HepG2 (cell line): Measurements from ENCODE around the gene SEC63. TPM values are rescaled to one million over a fixed set of nuclear protein-coding genes. Genes with fewer than 3 reads are reported as not detected.

Experiments
- CCDC6 ChIP-seq: sonication (generic); formaldehyde crosslinking; IDR thresholded peaks from 2 replicates; pipeline ENCODE4 v1.8.1; 2022; ENCODE audit warnings: mild to moderate bottlenecking, missing genetic modification reagents, moderate library complexity
- MAFG ChIP-seq: sonication (generic); formaldehyde crosslinking; IDR thresholded peaks from 2 replicates; pipeline ENCODE4 v1.5.1; 2020; ENCODE audit warnings: mild to moderate bottlenecking, missing genetic modification reagents
- MAFK ChIP-seq, 2 experiments: IDR thresholded peaks in 1 of 2; conservative IDR thresholded peaks in 1 of 2; 2 replicates each; pipeline ENCODE4 v1.6.1; 2011; ENCODE audit warnings: improper control_type of control experiment in 2 of 2, low read length in 2 of 2
- NFYC ChIP-seq: IDR thresholded peaks from 2 replicates; pipeline ENCODE4 v1.6.1; 2016; ENCODE audit warnings: missing genetic modification reagents, missing compliant biosample characterization
- RFX5 ChIP-seq: IDR thresholded peaks from 2 replicates; pipeline ENCODE4 v1.6.1; 2011; ENCODE audit warnings: low read depth, low read length, improper control_type of control experiment
- TAF1 ChIP-seq: sonication (generic); formaldehyde crosslinking; IDR thresholded peaks from 2 replicates; pipeline ENCODE4 v1.4.0; 2020; ENCODE audit warnings: missing genetic modification reagents
- TAF15 ChIP-seq: fragments of 200-400 bp; formaldehyde crosslinking; IDR thresholded peaks from one replicate; pipeline ENCODE4 v1.6.1; 2018; ENCODE audit warnings: mild to moderate bottlenecking, low read depth, low read length; ENCODE audit not compliant: poor library complexity, severe bottlenecking
- ZBTB7B ChIP-seq: sonication (generic); formaldehyde crosslinking; IDR thresholded peaks from 2 replicates; pipeline ENCODE4 v1.4.0; 2020; ENCODE audit warnings: missing genetic modification reagents
- ZFP82 ChIP-seq: sonication (generic); formaldehyde crosslinking; IDR thresholded peaks from 2 replicates; pipeline ENCODE4 v1.5.1; 2020; ENCODE audit warnings: mild to moderate bottlenecking, missing genetic modification reagents, borderline replicate concordance
- ZSCAN12 ChIP-seq: sonication (generic); formaldehyde crosslinking; IDR thresholded peaks from 2 replicates; pipeline ENCODE4 v1.9.0; 2021; ENCODE audit warnings: mild to moderate bottlenecking, missing genetic modification reagents
- polyA plus RNA-seq, 8 experiments: library from polyadenylated mRNA; depleted of rRNA in 3 of 8; stranded (reverse) in 7 of 8; unstranded in 1 of 8; fragments of >200 nt; fragmentation: Illumina TruSeq in 4 of 8; extraction: Trizol in 4 of 8; gene quantifications; 2 replicates each; pipeline versions ENCODE4 v1.2.1 to v1.2.3, GENCODE V29; 2011 to 2016; ENCODE audit warnings: low read depth in 4 of 8, missing spikeins in 1 of 8, mixed read lengths in 1 of 8; ENCODE audit not compliant: insufficient read depth in 1 of 8
- total RNA-seq, 5 experiments: library from RNA; depleted of rRNA; stranded (reverse); fragments of >200 nt; fragmentation: Illumina TruSeq; extraction: Trizol; gene quantifications; 2 replicates each; pipeline ENCODE4 v1.2.3, GENCODE V29; 2016; ENCODE audit warnings: low read depth in 1 of 5
- TF ChIP-seq, protein P1 (sequence below): sonication (generic); formaldehyde crosslinking; IDR thresholded peaks from 2 replicates; pipeline ENCODE4 v1.4.0; 2020; ENCODE audit warnings: missing genetic modification reagents, borderline replicate concordance
- TF ChIP-seq, protein P2 (sequence below): sonication (generic); formaldehyde crosslinking; IDR thresholded peaks from 2 replicates; pipeline ENCODE4 v1.8.0; 2022; ENCODE audit warnings: missing genetic modification reagents, mild to moderate bottlenecking, inconsistent platforms, borderline replicate concordance
- TF ChIP-seq, protein P3 (sequence below): sonication (generic); formaldehyde crosslinking; IDR thresholded peaks from 2 replicates; pipeline ENCODE4 v1.4.0; 2020; ENCODE audit warnings: mild to moderate bottlenecking, low read depth, missing genetic modification reagents
- TF ChIP-seq, protein P4 (sequence below): sonication (generic); formaldehyde crosslinking; IDR thresholded peaks from 2 replicates; pipeline ENCODE4 v1.9.0; 2021; ENCODE audit warnings: mild to moderate bottlenecking, missing genetic modification reagents

Gene SEC63
- total and polyA plus RNA-seq, 2 of the 13 experiments (the other 11 are each of a cell fraction or from before 2014, with no cell fraction given) = 20.2 to 45.9 TPM

DNA sequence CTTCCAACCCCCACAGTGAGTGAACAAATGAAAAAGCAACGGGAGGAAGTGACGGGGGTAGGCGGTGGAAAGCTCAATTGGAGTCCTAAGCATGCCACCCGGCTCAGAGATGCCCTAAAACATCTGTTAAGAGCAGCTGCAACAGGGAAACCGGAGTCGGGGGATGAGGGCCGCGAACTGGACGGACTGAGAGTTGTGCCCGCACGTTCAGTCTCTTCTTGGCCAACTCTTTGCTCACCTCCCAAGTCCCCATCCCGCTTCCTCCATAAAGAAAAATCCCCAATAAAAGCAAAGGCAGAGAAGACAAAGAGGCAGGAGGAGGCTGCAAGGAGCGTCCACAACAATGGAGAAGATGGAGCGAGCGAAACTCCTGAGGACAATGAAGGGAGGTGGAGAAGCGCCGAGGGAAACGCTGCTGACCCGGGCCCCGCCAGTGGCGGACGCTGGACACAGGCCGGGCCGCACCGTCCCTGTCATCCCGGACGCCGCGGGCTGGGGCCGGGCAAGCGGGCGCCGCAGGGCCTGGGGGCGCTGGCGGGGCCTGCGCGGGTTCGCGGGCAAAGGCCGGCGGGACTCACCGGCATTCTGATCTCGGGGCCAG, 600 bp downstream of the SEC63 start (continued):
- TF ChIP-seq, protein P1, sequence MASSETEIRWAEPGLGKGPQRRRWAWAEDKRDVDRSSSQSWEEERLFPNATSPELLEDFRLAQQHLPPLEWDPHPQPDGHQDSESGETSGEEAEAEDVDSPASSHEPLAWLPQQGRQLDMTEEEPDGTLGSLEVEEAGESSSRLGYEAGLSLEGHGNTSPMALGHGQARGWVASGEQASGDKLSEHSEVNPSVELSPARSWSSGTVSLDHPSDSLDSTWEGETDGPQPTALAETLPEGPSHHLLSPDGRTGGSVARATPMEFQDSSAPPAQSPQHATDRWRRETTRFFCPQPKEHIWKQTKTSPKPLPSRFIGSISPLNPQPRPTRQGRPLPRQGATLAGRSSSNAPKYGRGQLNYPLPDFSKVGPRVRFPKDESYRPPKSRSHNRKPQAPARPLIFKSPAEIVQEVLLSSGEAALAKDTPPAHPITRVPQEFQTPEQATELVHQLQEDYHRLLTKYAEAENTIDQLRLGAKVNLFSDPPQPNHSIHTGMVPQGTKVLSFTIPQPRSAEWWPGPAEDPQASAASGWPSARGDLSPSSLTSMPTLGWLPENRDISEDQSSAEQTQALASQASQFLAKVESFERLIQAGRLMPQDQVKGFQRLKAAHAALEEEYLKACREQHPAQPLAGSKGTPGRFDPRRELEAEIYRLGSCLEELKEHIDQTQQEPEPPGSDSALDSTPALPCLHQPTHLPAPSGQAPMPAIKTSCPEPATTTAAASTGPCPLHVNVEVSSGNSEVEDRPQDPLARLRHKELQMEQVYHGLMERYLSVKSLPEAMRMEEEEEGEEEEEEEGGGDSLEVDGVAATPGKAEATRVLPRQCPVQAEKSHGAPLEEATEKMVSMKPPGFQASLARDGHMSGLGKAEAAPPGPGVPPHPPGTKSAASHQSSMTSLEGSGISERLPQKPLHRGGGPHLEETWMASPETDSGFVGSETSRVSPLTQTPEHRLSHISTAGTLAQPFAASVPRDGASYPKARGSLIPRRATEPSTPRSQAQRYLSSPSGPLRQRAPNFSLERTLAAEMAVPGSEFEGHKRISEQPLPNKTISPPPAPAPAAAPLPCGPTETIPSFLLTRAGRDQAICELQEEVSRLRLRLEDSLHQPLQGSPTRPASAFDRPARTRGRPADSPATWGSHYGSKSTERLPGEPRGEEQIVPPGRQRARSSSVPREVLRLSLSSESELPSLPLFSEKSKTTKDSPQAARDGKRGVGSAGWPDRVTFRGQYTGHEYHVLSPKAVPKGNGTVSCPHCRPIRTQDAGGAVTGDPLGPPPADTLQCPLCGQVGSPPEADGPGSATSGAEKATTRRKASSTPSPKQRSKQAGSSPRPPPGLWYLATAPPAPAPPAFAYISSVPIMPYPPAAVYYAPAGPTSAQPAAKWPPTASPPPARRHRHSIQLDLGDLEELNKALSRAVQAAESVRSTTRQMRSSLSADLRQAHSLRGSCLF (CRISPR knock-in tag) = no peak
- TF ChIP-seq ZBTB7B (CRISPR knock-in tag) (no peak), MAFK (conservative IDR thresholded peaks at IDR 0.05 in 1 of 2, IDR thresholded peaks at IDR 0.05 in 1 of 2; ENCODE audit: low read length in 2 of 2) (no peak), ZSCAN12 (CRISPR knock-in tag) (no peak), CCDC6 (no peak), RFX5 (no peak), TAF15 (no peak), MAFG (CRISPR knock-in tag) (no peak), NFYC (CRISPR knock-in tag) (no peak), ZFP82 (CRISPR knock-in tag) (no peak), TAF1 (CRISPR knock-in tag) (no peak)
- TF ChIP-seq, protein P2, sequence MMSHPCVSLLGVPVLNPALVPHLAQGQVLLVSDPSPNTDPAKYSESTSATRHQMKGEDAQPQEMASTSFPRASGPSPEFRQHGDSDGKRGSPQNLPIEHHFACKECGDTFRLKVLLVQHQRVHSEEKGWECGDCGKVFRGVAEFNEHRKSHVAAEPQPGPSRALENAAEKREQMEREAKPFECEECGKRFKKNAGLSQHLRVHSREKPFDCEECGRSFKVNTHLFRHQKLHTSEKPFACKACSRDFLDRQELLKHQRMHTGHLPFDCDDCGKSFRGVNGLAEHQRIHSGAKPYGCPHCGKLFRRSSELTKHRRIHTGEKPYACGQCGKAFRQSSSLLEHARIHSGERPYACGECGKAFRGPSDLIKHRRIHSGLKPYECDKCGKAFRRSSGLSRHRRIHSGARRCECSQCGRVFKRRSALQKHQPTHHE (CRISPR knock-in tag) = no peak
- TF ChIP-seq, protein P3, sequence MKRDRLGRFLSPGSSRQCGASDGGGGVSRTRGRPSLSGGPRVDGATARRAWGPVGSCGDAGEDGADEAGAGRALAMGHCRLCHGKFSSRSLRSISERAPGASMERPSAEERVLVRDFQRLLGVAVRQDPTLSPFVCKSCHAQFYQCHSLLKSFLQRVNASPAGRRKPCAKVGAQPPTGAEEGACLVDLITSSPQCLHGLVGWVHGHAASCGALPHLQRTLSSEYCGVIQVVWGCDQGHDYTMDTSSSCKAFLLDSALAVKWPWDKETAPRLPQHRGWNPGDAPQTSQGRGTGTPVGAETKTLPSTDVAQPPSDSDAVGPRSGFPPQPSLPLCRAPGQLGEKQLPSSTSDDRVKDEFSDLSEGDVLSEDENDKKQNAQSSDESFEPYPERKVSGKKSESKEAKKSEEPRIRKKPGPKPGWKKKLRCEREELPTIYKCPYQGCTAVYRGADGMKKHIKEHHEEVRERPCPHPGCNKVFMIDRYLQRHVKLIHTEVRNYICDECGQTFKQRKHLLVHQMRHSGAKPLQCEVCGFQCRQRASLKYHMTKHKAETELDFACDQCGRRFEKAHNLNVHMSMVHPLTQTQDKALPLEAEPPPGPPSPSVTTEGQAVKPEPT (CRISPR knock-in tag) = no peak
- TF ChIP-seq, protein P4, sequence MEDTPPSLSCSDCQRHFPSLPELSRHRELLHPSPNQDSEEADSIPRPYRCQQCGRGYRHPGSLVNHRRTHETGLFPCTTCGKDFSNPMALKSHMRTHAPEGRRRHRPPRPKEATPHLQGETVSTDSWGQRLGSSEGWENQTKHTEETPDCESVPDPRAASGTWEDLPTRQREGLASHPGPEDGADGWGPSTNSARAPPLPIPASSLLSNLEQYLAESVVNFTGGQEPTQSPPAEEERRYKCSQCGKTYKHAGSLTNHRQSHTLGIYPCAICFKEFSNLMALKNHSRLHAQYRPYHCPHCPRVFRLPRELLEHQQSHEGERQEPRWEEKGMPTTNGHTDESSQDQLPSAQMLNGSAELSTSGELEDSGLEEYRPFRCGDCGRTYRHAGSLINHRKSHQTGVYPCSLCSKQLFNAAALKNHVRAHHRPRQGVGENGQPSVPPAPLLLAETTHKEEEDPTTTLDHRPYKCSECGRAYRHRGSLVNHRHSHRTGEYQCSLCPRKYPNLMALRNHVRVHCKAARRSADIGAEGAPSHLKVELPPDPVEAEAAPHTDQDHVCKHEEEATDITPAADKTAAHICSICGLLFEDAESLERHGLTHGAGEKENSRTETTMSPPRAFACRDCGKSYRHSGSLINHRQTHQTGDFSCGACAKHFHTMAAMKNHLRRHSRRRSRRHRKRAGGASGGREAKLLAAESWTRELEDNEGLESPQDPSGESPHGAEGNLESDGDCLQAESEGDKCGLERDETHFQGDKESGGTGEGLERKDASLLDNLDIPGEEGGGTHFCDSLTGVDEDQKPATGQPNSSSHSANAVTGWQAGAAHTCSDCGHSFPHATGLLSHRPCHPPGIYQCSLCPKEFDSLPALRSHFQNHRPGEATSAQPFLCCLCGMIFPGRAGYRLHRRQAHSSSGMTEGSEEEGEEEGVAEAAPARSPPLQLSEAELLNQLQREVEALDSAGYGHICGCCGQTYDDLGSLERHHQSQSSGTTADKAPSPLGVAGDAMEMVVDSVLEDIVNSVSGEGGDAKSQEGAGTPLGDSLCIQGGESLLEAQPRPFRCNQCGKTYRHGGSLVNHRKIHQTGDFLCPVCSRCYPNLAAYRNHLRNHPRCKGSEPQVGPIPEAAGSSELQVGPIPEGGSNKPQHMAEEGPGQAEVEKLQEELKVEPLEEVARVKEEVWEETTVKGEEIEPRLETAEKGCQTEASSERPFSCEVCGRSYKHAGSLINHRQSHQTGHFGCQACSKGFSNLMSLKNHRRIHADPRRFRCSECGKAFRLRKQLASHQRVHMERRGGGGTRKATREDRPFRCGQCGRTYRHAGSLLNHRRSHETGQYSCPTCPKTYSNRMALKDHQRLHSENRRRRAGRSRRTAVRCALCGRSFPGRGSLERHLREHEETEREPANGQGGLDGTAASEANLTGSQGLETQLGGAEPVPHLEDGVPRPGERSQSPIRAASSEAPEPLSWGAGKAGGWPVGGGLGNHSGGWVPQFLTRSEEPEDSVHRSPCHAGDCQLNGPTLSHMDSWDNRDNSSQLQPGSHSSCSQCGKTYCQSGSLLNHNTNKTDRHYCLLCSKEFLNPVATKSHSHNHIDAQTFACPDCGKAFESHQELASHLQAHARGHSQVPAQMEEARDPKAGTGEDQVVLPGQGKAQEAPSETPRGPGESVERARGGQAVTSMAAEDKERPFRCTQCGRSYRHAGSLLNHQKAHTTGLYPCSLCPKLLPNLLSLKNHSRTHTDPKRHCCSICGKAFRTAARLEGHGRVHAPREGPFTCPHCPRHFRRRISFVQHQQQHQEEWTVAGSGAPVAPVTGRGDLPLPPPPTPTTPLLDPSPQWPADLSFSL (CRISPR knock-in tag) = no peak
